ENCODE measurements around the gene POGZ. TPM values are rescaled to one million over a fixed set of nuclear protein-coding genes. Genes with fewer than 3 reads are reported as not detected.
A peak's percentile ranks its signal among the peaks of the same experiment; 100 is the strongest.

Gene POGZ, protein sequence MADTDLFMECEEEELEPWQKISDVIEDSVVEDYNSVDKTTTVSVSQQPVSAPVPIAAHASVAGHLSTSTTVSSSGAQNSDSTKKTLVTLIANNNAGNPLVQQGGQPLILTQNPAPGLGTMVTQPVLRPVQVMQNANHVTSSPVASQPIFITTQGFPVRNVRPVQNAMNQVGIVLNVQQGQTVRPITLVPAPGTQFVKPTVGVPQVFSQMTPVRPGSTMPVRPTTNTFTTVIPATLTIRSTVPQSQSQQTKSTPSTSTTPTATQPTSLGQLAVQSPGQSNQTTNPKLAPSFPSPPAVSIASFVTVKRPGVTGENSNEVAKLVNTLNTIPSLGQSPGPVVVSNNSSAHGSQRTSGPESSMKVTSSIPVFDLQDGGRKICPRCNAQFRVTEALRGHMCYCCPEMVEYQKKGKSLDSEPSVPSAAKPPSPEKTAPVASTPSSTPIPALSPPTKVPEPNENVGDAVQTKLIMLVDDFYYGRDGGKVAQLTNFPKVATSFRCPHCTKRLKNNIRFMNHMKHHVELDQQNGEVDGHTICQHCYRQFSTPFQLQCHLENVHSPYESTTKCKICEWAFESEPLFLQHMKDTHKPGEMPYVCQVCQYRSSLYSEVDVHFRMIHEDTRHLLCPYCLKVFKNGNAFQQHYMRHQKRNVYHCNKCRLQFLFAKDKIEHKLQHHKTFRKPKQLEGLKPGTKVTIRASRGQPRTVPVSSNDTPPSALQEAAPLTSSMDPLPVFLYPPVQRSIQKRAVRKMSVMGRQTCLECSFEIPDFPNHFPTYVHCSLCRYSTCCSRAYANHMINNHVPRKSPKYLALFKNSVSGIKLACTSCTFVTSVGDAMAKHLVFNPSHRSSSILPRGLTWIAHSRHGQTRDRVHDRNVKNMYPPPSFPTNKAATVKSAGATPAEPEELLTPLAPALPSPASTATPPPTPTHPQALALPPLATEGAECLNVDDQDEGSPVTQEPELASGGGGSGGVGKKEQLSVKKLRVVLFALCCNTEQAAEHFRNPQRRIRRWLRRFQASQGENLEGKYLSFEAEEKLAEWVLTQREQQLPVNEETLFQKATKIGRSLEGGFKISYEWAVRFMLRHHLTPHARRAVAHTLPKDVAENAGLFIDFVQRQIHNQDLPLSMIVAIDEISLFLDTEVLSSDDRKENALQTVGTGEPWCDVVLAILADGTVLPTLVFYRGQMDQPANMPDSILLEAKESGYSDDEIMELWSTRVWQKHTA (N-terminal part only)
- total RNA-seq, result 121 and 135 TPM in 2 replicates

DNA sequence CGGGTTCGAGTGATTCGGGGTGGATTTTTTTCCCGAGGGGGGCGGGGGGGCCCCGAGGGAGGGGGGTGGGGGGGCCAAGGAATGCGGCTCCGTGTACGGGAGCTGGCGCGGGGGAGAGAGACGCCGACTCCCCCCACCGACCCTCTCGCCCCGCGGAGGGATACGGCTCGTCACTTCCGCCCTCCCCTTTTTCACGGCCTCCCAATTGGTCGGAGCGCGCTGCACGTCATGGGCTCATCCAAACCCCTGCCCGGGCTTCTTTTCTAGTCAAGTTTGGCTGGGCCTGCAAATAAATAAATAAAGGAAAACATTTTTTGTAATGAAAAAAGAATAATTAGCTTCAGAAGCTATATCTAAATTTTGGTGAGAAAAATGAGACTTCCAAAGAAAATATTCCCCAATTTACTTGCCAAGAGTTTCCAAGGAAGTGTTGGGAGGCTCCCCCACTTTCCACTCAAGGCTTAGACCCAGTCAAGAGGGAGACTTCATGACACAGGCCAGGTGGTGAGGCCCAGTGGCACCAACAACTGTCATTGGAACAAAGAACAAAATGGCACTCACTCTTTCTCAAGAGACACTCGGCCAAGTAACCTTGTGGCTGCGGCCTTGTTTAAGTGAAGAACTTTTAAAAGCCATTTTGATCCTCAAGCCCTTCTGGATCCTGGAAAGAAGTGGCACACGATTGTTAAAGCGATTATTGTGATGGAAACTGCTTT lies at the start of gene POGZ:
Gene POGZ, minus strand, starts transcription at position 164 of the 716 bp plus-strand sequence. CDS start 17,290 bp downstream, outside the sequence.
- peaks cover 40% of the 10 kb centered on the region for H3K4me1 Mint-ChIP-seq
- TF ChIP-seq, protein P1, sequence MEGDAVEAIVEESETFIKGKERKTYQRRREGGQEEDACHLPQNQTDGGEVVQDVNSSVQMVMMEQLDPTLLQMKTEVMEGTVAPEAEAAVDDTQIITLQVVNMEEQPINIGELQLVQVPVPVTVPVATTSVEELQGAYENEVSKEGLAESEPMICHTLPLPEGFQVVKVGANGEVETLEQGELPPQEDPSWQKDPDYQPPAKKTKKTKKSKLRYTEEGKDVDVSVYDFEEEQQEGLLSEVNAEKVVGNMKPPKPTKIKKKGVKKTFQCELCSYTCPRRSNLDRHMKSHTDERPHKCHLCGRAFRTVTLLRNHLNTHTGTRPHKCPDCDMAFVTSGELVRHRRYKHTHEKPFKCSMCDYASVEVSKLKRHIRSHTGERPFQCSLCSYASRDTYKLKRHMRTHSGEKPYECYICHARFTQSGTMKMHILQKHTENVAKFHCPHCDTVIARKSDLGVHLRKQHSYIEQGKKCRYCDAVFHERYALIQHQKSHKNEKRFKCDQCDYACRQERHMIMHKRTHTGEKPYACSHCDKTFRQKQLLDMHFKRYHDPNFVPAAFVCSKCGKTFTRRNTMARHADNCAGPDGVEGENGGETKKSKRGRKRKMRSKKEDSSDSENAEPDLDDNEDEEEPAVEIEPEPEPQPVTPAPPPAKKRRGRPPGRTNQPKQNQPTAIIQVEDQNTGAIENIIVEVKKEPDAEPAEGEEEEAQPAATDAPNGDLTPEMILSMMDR (IDR thresholded peaks at IDR 0.05), result no peak
- peak within 1 kb of the TSS; percentile 89 for H3K4me3 Mint-ChIP-seq
- ChIA-PET CTCF (interaction anchor here (0.7 to 1.9 kb wide), 4 partner anchors 14 to 91 kb away, joined by 3 to 8 read pairs (median 3); no protein-coding TSS in a partner anchor), POLR2A (interaction anchor here (0.5 to 5.9 kb wide), 20 partner anchors 12 to 1574 kb away, joined by 3 to 122 read pairs (median 3); partner anchors contain the start of genes PI4KB, PSMB4, RPRD2 and S100A11)
- DNase-seq (peak; percentile 84), ATAC-seq (ENCODE audit: low read depth) (peak; percentile 68)
- peaks cover 9% of the 10 kb centered on the region for H3K36me3 Mint-ChIP-seq (ENCODE audit: low read depth)
- intact Hi-C loops (cut with micrococcal nuclease), result loop anchor here (1.0 to 5.0 kb wide), 8 partner anchors 14 to 378 kb away; partner anchors contain the start of genes C2CD4D, CGN, MRPL9 and RFX5
- peak within 1 kb of the TSS; percentile 91 for H3K27ac Mint-ChIP-seq
- peaks cover 15% of the 10 kb centered on the region for H3K27me3 Mint-ChIP-seq
- H3K9me3 Mint-ChIP-seq, result no peaks in the 10 kb centered on the region

DNA sequence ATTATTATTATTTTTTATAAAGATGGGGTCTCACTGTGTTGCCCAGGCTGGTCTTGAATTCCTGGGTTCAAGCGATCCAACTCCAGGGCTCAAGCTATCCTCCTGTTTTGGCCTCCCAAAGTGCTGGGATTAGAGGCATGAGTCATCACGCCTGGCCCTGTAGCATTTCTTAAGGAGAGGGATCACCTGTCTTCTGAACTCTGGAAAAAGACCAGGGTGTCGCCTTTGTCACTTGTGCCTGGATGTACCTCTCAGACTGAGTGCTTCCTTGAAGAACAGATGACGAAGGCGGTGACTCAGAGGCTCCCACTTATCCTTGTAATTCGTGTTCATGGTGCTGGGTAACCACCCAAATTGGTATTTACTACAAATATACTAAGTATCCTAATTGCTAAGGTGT lies 49.5 kb upstream of the POGZ start:
- H3K4me1 Mint-ChIP-seq, result peaks cover 19% of the 10 kb centered on the region
- POLR2A ChIA-PET, result no interaction called here
- no peak for DNase-seq
- H3K9me3 Mint-ChIP-seq, result no peaks in the 10 kb centered on the region
- no peak for ATAC-seq (ENCODE audit: low read depth)
- intact Hi-C loops (cut with micrococcal nuclease), result no loop called here
- no peaks in the 10 kb centered on the region for H3K27me3 Mint-ChIP-seq
- H3K27ac Mint-ChIP-seq, result no peak overlapping the region
- H3K4me3 Mint-ChIP-seq, result peak overlapping the region; percentile 19
- H3K36me3 Mint-ChIP-seq (ENCODE audit: low read depth), result no peaks in the 10 kb centered on the region
- CTCF ChIA-PET, result no interaction called here
- TF ChIP-seq, protein P1 (IDR thresholded peaks at IDR 0.05), result no peak

DNA sequence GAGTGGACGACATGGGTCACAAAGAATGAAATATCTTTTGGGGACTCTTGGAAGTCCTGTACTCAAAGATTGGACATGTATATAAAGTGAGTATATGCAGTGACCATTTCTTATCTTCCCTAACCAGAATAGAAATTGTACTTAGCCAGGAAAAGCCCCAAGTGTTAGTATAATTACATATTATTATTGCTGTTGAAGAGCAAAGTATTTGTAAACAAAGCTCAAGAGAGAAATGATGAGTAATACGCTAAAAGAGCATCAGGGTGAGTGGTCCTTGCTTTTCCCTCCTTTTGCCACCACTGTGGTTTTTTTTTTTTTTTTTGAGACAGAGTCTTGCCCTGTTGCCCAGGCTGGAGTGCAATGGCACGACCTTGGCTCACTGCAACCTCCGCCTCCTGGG lies 45.5 kb upstream of the POGZ start:
- TF ChIP-seq, protein P1 (IDR thresholded peaks at IDR 0.05), result no peak
- peaks cover 2% of the 10 kb centered on the region for H3K27me3 Mint-ChIP-seq
- H3K36me3 Mint-ChIP-seq (ENCODE audit: low read depth), result no peaks in the 10 kb centered on the region
- ChIA-PET POLR2A (no interaction called here), CTCF (no interaction called here)
- no peak overlapping the region for H3K4me3 Mint-ChIP-seq
- intact Hi-C loops (cut with micrococcal nuclease), result no loop called here
- no peak for ATAC-seq (ENCODE audit: low read depth)
- no peaks in the 10 kb centered on the region for H3K9me3 Mint-ChIP-seq
- DNase-seq, result no peak
- no peaks in the 10 kb centered on the region for H3K4me1 Mint-ChIP-seq
- H3K27ac Mint-ChIP-seq, result no peak overlapping the region

DNA sequence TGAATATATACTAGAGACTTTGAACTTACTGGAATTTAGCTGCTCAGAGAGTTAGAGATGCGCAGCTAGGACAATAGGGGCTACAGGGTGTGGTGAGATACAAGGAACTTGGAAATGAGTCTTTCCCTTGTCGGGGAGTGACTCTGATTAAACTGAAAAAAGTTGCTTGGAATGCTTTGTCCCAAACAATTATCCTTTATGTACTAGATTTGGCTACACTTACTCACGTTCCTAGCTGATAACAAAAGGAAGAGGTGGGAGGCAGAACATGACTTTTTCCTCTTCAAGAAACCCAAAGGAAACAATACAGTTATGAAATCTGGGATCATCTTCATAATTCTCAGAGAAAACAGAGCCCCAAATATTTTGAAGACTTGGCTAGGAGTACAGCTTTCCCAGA lies 45.0 kb upstream of the POGZ start:
- no peak for ATAC-seq (ENCODE audit: low read depth)
- TF ChIP-seq, protein P1 (IDR thresholded peaks at IDR 0.05), result no peak
- H3K36me3 Mint-ChIP-seq (ENCODE audit: low read depth), result no peaks in the 10 kb centered on the region
- no peaks in the 10 kb centered on the region for H3K4me1 Mint-ChIP-seq
- H3K4me3 Mint-ChIP-seq, result no peak overlapping the region
- intact Hi-C loops (cut with micrococcal nuclease), result no loop called here
- H3K27ac Mint-ChIP-seq, result no peak overlapping the region
- no peak for DNase-seq
- peaks cover 2% of the 10 kb centered on the region for H3K27me3 Mint-ChIP-seq
- no peaks in the 10 kb centered on the region for H3K9me3 Mint-ChIP-seq
- POLR2A ChIA-PET, result no interaction called here
- CTCF ChIA-PET, result no interaction called here
